Thyroid gland (tissue), 4 donors: ENCODE measurements around the gene EHD4. TPM values are rescaled to one million over a fixed set of nuclear protein-coding genes. Genes with fewer than 3 reads are reported as not detected.

ENCODE experiments used
- DNase-seq, 2 donors: peaks; one replicate each; pipeline ENCODE4 v3.0.0-alpha.2; 2019
- H3K27ac ChIP-seq, 3 donors: fragments of 200-600 bp; sonication (generic); 1 replicate in 2 of 3; 2 replicates in 1 of 3; pipeline ENCODE4 v1.5.1; 2016 to 2019; ENCODE audit warnings: mild to moderate bottlenecking in 1 of 3, moderate library complexity in 1 of 3
- H3K27me3 ChIP-seq: fragments of 200-600 bp; sonication (generic); one replicate; pipeline ENCODE4 v1.5.1; 2019
- H3K36me3 ChIP-seq, 2 donors: fragments of 200-600 bp; sonication (generic); one replicate each; pipeline ENCODE4 v1.5.1; 2016 to 2019
- H3K4me1 ChIP-seq, 2 donors: fragments of 200-600 bp; sonication (generic); one replicate each; pipeline ENCODE4 v1.5.1; 2017 to 2019
- H3K4me3 ChIP-seq, 3 donors: fragments of 200-600 bp; sonication (generic); replicated peaks in 1 of 3; 1 replicate in 2 of 3; 2 replicates in 1 of 3; pipeline ENCODE4 v1.5.1; 2016; ENCODE audit warnings: mild to moderate bottlenecking in 1 of 3
- H3K9me3 ChIP-seq: fragments of 200-600 bp; sonication (generic); one replicate; pipeline ENCODE4 v1.5.1; 2017
- CTCF ChIP-seq, 6 experiments: fragments of 200-600 bp in 3 of 6; fragments of 450-650 bp in 3 of 6; sonication (generic) in 3 of 6; IDR thresholded peaks; one replicate each; pipeline ENCODE4 v1.5.1; 2016 to 2019; ENCODE audit warnings: antibody characterized with exemption in 6 of 6, mild to moderate bottlenecking in 2 of 6, inconsistent platforms in 1 of 6, moderate library complexity in 1 of 6
- POLR2A ChIP-seq, 2 donors: fragments of 450-650 bp; IDR thresholded peaks; one replicate each; pipeline ENCODE4 v1.6.1; 2017; ENCODE audit warnings: antibody characterized with exemption in 2 of 2, mild to moderate bottlenecking in 2 of 2, moderate library complexity in 1 of 2
- WGBS, 2 donors: methylation state at CpG; one replicate each; pipeline ENCODE4 v1.1.5; 2017; 5-methylcytosine and 5-hydroxymethylcytosine counted together
- intact Hi-C: fragments of 100-400 bp; cut with DNase I; formaldehyde crosslinking; loops from one replicate; pipeline ENCODE4 v1.15.1; 2023
- total RNA-seq, 4 donors: library from RNA; depleted of rRNA; stranded (reverse); fragments of >200 nt; gene quantifications; one replicate each; pipeline ENCODE4 v1.2.3, GENCODE V29; 2016

EHD4 gene
- total RNA-seq, 4 donors from 2014 or later: 29.7 to 66.7 (median 37.9) TPM

- intact Hi-C loops: no loop called here
- Histone ChIP-seq H3K27ac (no peak overlapping the region), H3K36me3 (no peaks in the 10 kb centered on the region), H3K27me3 (no peaks in the 10 kb centered on the region), H3K4me1 (peaks cover 29 to 40% of the 10 kb centered on the region in 2 donors), H3K9me3 (no peaks in the 10 kb centered on the region), H3K4me3 (no peak overlapping the region)
- WGBS, 2 donors: 90 to 91% methylated on average over 10 of the region's 10 CpGs
- TF ChIP-seq CTCF (IDR thresholded peaks at IDR 0.05): no peak
- no peak for TF ChIP-seq POLR2A (IDR thresholded peaks at IDR 0.05)
- no peak for DNase-seq
These were observed 9.2 kb upstream of the EHD4 start for GRCh38 chr15:41981371-41982132.

GRCh38 chr15:41980654-41981323 is 8.4 kb upstream of the EHD4 start:
- Histone ChIP-seq H3K4me1 (peaks cover 25 to 34% of the 10 kb centered on the region in 2 donors), H3K36me3 (no peaks in the 10 kb centered on the region), H3K4me3 (no peak overlapping the region), H3K27me3 (no peaks in the 10 kb centered on the region), H3K9me3 (no peaks in the 10 kb centered on the region), H3K27ac (no peak overlapping the region)
- 84 to 87% methylated on average over 7 of the region's 7 CpGs for WGBS, 2 donors
- TF ChIP-seq CTCF (IDR thresholded peaks at IDR 0.05) (no peak), POLR2A (IDR thresholded peaks at IDR 0.05) (no peak)
- no peak for DNase-seq
- intact Hi-C loops: no loop called here

- intact Hi-C loops: no loop called here
- no peak overlapping the region for H3K4me3 ChIP-seq
- peaks cover 14 to 23% of the 10 kb centered on the region in 2 donors for H3K4me1 ChIP-seq
- no peaks in the 10 kb centered on the region for H3K27me3 ChIP-seq
- TF ChIP-seq POLR2A (IDR thresholded peaks at IDR 0.05) (no peak), CTCF (IDR thresholded peaks at IDR 0.05) (no peak)
- H3K36me3 ChIP-seq: no peaks in the 10 kb centered on the region
- no peak overlapping the region for H3K27ac ChIP-seq
- 83 to 86% methylated on average over 5 of the region's 5 CpGs for WGBS, 2 donors
- no peak for DNase-seq
- no peaks in the 10 kb centered on the region for H3K9me3 ChIP-seq
These were observed 7.3 kb upstream of the EHD4 start for GRCh38 chr15:41979493-41980266.

- H3K27ac ChIP-seq: no peak overlapping the region
- intact Hi-C loops: no loop called here
- no peak overlapping the region for H3K4me3 ChIP-seq
- peaks cover 6 to 12% of the 10 kb centered on the region in 2 donors for H3K4me1 ChIP-seq
- H3K27me3 ChIP-seq: no peaks in the 10 kb centered on the region
- H3K36me3 ChIP-seq: no peaks in the 10 kb centered on the region
- WGBS, 2 donors: 82 to 88% methylated on average over 4 of the region's 4 CpGs
- no peak for TF ChIP-seq POLR2A (IDR thresholded peaks at IDR 0.05)
- no peak for TF ChIP-seq CTCF (IDR thresholded peaks at IDR 0.05)
- no peaks in the 10 kb centered on the region for H3K9me3 ChIP-seq
- DNase-seq: no peak
These were observed 6.2 kb upstream of the EHD4 start for GRCh38 chr15:41978534-41978933.
